ENCODE data around the gene BEST3.
"Not testable (repeated sequence)": the region's sequence is repeated elsewhere in the genome, so short reads cannot be mapped to it uniquely, and the experiment has no call there.

BEST3 gene

DNA sequence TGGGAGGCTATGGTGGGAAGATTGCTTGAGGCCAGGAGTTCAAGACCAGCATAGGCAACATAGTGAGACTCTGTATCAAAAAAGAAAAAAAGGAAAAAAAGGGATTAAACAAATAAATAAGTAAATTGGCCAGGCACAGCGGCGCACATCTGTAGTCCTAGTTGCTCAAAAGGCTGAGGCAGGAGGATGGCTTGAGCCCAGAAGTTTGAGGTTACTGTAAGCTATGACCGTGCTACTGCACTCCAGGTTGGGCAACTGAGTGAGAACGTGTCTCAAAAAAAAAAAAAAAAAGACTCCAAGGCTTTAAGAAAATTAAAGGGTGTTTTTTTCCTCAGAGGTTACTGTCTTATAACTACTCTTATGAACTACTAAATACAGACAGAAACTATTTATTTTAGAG, 11.7 kb downstream of the BEST3 start:
- no peak for DNase-seq

DNA sequence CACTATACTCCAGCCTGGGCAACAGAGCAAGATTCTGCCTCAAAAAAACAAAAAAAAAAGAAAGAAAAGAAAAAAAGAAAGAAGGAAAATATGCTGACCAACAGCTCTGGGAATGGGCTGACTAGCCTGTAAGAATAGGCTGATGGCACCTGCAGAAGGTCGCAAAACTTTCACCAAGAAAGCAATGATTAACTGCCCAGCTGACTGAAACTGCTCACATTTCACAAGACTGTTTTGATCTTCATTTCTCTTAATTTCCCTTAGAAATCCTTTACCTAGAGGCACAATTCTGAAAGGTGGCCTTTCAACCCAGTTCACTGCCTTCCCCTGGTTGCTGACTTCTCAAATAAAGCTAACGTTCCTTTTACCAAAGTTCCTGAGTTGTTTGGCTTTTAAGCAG, 12.4 kb downstream of the BEST3 start:
- DNase-seq: no peak

DNA sequence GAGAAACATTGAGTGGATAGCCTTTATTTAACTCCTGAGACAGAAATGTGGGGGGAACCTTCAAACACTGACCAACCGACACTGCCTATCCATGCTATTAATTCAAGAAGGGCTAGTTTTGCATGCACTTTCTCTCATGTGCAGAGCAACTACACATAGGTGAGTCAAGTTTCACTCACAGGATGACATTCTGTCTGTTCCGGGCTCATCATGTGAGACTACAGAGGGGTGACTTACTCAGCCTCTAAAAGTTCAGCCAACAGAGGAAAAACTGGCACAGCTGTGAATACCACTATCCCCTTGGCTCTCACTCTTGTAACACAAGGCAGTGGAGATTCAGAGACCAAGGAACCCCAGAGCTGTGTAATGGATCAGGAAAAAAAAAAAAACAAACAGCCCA, 13.3 kb downstream of the BEST3 start:
- DNase-seq: no peak

DNA sequence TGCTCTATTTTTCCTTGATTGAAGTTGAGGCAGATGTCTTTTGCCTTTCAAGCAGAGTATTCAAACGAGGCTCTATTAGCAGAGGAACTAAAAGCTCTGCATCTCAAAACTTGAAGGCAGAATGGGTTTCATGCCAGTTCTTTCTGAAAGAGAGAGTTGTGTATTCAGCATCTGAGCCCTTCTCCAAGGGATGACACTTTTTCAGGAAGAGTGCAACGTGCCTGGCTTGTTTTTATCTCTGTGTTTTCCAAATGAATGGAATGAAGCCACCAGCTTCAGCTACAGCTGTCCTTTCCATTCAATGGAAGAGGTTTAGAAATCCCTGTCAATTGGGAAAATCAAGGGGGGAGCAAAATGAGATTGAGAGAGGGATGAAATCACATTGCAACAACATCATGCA, 14.6 kb downstream of the BEST3 start:
- DNase-seq: no peak

DNA sequence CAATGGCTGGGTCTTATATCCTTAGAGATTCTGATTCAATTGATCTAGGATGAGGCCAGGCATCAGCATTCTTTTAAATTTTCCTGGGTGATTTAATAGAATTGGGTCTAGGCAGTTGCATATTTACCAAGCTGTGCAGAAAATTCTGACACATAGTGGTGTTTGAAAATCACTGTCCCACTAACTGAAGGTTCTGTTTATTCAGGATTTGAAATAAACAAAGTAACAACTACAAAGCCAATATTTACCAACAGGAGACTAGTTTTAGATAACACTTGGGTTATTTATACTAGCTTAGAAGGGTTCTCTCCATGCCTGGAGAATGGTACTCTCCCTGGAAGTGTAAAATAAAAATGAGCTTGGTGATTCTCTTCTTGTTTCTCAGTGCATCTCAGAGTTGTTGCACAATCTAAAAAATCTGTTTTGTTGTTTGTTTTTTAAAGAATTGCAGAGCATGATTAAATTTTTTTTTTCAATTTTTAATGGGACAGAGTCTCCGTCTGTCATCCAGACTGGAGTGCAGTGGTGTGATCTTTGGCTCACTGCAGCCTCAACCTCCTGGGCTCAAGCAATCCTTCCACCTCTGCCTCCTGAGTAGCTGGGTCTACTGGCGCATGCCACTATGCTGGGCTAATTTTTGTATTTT, 16.9 kb downstream of the BEST3 start:
- DNase-seq: no peak

DNA sequence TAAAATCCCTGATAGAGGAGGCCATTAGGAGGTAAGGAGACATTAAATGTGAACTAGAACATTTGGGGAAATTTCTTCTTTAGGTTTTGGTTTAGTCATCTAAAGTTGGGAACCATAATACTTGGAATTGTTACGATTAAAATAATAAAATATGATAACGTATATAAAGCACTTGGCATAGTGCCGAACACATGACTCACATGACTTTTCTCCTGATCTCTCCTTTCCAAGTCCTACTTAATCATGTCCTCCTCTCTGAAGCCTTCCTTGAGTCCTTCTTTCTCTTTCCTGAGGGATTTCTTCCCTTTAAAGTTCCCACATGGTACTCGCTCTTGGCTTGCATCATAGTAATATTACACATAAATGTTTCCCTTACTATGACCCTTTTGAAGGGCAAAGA, 20.0 kb downstream of the BEST3 start:
- no peak for DNase-seq

DNA sequence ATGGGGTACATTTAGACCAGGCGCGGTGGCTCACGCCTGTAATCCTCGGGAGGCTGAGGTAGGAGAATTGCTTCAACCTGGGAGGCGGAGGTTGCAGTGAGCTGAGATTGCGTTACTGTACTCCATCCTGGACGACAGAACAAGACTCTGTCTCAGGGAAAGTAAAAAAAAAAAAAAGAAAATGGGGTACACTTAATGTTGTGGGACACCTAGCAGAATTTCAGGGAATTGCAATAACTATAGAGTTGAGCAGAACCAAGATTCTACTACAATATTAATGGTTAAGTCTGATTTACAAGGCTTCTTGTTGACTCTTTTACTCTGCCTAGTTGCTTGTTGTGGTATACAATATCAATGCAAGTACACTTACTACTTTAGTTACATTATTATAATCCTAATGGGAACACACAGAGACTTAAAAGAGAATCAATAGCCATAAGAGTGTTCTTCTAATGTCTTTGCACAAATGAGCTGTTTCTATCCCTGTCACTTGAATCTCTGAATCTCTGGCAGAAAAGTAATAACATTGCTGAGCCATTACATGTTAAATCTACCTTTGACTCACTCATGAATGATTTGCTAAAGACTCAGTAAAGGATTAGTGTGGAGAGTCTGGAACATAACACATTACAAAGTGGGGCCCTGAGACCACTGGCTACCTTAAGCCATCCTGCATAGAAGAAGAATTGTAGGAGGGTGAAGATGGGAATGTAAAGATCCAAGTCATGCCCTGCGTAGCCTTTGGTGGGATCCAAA, 22.7 kb downstream of the BEST3 start:
- DNase-seq: no peak

DNA sequence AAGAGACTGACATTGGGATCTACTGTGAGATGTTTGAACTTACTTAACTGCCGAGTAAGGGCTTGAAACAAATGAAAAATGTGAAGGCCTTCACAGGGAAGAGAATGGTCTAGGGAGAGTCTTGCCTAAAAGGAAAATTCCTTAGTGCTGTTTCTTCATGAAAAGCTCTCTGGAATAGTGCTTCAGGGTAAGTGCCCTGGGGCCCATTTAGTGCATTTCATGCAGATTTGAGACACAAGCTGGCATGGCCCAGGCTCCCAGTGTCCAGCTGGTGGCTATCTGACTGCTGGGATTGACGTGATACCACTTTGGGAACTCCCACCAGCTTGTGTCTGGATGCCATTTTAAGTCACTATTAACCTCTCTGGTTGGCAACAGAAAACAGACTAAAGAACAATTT, 26.9 kb downstream of the BEST3 start:
- no peak for DNase-seq

DNA sequence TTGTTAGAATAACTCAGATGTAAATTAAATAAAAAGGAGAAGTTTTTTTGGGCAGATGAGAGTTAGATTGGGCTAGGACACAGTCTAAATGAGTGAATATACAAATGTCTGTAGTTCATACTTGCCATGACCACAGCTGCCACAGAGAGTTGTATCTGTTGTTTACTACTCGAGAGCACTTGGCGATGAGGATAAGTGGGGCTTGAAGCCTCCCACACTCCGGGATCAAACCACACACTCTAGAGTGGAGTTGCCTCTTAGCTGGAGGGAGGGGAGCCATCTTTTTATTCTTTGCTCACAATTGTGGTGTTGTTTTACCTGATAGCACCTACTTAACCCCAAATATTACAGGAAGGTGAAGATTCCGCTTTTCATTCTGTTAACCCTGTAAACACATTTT, 27.5 kb downstream of the BEST3 start:
- DNase-seq: no peak

DNA sequence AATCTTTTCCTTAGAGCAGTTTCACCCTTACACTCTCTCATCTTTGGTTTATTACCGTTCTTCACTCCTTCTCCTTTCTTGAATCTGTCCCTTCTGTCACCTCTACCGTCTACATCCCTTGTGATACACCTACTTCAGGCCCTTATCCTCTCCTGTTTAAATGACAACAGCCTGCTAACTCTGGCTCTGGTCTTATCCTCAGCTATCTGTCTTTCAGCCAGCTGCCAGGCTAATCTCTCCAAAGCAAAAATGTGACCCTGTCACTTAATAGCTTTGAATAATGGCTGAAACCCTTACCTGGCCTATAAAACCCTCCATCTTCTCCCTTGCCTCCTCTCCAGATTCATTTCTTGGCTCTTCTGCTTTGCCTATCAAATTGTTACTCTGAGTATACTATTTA, 32.3 kb downstream of the BEST3 start:
- DNase-seq: no peak

DNA sequence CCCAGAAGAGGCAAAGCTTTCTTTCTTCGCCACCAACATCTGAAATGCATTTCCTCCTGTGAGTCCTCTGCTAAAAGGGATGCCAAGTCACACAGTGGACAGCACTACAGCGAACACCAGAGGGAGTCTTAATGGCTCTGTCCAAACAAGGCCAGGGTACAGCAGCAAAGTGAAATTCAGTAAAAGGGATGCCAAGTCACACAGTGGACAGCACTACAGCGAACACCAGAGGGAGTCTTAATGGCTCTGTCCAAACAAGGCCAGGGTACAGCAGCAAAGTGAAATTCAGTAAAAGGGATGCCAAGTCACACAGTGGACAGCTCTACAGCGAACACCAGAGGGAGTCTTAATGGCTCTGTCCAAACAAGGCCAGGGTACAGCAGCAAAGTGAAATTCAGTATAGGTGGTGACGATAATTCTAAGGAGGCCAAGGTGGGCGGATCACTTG, 34.1 kb downstream of the BEST3 start:
- DNase-seq: not testable (repeated sequence)

DNA sequence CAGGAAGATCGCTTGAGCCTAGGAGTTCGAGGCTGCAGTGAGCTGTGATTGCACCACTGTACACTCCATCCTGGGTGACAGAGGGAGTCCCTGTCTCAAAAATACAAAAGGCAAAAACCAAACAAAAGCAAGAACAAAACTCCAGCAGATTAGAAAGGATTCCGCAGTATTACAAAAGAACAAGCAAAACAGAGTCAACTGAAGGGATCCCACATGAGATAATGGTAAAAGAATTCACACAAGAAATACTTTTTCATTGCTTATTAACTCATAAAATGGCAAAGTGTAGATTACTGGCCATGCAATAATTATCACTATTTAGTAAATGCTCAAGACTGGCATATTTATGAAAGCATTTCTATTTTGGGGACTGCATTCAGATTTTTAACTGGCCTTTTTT, 35.4 kb downstream of the BEST3 start:
- DNase-seq: no peak

DNA sequence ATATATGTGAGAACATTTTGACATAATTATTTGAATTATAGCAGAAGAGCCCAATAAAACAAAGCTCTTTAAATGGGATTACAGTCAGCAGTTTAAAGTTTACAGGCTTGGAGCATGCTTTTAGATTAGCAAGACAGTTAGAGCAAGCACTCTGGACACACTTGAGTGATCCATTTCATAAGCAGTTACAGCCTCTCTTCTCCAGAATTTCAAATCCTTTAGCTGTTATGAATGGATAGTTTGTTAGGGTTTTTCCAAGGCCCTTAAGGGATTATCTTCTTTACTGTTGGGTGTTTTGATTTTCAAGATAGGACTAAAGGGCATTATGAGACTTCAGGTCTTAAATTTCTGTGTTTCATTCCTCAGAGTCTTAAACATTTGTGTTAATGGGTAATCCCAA, 36.3 kb downstream of the BEST3 start:
- no peak for DNase-seq

DNA sequence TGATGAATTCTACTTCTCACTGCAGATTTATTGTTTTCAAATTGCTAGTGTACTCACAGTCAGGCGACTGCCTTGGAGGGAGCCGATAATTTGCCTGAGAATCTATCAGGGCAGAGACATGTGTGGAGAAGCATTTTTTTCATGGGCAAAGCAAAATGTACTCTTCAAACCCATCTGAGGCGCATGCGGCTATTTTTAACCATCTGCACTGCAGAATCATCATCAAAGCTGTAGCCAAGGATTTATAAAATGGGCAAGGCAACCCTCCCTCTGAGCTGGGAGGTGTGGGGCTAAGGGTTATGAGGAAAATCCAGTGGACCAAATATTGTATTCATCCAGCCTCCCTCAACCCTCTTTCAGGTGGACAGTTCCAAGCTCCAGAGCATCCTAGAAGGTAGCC, 37.7 kb downstream of the BEST3 start:
- DNase-seq: no peak

DNA sequence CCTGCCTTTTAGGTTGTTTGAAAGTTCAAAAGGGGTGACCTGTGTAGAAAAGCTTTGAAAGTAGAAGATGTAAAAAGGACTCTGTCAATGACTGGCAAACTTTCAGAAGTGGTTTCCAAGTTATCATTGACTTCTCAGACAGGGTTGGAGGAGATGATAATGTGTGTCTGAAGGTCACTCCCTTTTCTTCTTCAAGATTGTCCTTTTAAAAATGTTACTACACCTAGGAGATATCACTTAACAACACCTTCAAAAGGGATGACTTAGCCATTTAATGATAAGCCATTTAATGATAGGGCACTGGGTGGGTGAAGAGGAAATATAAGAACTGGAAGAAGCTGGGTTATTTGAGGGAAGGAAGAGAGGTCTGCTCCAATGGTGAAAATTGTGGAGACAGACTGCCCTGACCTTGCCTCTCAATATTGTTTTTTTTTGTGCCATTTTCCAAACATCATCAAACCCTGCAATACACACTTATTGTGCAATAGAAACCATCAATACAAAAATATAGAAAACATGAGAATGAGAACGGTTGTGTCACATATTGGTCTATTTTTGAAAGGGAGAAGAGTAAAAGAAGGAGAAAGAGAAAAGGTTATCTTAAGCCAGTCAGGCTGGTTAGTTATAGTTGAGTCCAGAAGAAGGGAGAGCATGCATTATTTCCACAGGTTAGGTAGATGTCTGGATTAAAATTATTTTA, 38.8 kb downstream of the BEST3 start:
- no peak for DNase-seq

DNA sequence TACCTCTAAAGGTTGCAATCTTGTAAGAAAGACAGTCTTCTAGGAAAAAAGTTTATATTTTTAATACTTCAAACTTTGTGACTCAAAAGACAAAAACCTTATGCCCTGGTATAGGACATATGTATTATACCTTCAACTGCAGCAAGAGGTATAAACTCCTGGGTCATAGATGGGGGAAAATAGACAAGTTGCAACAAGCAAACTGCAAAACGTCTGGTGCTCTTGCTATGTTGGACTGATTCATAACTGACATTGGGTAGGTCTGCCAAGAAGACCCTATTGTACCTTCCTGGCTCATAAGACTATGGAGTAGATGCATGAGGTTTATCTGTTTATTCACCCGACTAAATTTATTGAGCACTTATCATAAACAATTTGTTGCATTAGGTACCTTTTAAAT, 40.9 kb downstream of the BEST3 start:
- DNase-seq: no peak

DNA sequence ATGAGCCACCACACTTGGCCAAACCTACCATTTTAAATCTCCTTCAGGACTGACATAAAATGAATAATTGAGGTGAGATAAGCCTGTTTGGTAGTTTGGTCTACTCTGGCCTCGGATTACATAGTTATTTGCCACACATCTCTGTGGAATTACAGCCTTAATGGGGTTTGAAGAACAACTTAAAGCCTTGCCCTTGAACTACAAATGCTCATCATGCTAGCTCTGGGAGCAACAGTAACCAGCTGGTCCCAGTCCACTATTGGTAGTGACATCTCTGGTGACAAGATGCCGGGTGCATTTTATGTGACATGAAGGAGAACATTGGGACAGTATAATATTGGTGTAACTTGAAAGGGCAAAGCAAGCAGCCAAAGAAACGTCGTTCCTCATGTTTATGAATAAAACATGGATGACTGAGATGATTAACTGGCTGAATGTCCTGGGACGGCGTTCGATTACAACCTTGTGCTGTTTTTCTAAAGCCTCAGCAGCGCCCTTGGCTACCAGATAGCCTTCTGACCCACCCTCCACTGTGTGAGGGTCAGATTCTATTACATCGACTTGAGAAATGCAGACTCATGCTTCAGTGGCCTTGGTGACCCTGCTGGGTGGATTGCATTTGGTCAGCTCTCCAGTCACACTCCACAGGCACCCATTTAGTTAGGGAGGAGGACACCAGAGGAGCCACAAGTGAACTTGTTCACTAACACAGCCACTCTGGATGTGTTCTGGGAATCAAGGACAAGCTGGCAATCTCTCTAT, 41.5 kb downstream of the BEST3 start:
- no peak for DNase-seq

DNA sequence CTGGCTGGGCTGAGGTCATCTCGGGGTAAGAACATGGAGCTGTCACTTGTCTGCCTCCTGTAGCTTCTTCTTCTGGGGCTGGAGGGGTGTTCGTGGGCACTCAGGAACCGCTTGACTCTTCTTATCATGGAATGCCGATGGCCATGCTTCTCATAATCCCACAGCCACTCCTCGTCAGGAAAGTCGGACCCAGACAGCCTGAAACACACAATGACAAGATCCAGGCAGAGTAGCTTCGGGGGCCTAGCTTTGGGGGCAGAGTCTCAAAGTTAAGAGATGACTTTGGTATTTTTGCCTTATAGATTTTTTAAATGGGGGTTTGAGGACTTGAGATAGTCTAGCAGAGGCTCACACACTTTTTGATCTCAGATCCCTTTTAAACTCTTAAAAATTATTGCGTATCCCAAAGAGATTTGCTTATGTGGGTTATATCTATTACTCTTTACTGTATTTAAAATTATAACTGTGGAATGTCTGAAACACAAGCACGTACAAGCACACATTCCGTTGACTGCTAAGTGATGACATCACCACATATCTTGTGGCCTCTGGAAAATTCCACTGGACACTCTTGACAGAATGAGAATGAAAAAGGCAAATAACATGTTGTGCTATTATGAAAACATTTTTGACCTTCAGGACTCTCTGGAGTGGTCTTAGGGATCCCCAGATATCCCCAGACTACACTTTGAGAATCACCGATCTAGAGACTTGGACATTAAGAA, 43.3 kb downstream of the BEST3 start:
- no peak for DNase-seq

DNA sequence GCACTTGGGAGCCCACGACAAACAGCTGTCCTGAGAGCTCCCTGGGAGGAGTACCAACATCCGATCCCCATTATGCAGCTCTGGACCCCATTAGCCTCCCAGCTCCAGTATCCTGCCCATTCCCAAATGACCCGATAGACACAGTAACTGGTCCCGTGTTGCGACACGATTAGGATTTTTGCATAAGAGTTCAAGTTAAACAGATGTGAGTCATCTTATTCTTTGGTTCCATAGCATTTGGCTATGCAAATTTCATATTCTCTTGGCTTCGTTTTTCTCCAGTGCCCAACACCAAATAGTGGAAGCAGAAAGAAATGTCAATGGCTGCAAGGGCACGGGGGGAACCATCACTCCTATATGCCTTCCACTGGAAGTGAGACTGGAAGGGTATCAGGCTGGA, 45.4 kb downstream of the BEST3 start:
- peak; percentile 13 to 67 (median 23) for DNase-seq

DNA sequence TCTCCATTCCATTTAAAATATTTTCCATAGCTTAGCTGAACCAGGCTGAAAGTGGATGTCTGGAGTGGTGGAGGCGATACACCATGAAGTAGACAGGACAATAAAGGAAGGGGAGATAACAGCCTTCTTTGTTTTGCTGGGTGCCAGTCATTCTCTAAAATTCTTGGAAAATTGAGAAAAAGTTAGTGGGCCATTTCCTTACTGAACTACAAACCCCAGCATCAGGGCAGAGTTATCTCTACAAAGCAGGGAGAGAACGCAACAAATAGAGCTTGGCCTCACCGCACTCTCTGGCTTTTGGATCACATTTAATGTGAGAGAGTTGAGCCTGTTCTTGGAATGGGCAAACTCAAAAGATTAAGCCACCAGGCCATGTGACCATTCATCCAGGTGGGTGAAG, 47.2 kb downstream of the BEST3 start:
- no peak for DNase-seq

DNA sequence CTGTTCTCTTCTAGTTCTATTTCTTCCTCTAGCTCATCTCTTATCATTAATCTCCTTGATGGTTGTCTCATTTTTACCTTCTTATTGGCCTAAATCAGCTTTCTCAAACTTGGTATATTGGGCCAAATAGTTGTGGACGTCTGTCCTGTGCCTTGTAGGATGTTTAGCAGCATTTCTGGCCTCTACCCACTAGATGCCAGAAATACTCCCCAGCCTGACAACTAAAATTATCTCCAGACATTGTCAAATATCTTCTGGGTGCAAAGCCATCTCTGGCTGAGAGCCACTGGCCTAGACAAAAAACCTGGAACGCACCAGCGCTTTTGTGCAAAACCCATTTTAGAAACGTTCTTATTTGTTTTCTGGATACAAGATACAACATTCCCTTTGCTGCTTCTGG, 49.6 kb downstream of the BEST3 start:
- DNase-seq: no peak

DNA sequence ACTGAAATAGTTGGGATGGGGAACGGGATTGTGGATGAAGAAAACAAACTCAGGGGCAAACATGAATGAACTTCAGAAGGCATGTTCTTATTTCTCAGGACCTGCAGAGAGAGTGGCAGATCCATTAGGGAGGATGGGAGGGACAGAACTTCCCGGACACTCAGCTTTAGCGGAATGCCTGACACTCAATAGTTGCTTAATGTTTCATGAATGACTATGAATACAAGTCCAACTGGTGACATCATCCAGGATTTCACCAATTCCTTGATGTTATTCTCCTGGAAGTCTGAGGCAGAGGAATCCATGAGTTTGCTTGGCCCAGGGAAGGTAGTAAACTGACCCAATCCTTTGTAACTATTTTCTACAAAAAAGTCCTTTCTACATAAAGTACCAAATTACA, 50.6 kb downstream of the BEST3 start:
- DNase-seq: no peak

DNA sequence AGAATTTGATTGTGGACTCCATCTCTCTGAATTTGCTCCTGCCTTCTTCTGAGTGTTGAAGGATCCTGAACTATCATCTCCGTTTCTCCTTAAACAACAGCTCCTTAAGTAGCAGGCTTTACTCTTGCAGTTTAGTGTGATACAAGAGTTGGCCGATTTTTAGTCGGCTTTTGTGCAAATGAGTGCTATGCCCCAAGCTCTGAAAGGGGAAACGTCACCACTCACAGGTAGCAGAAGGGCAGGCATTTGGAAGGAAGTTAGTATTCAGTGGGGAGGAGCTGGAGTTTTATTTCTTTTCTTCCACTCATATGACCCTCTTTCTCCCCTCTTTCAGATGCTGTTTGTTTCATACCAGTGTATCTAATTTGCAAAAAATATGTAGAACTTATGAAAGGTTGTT, 51.9 kb downstream of the BEST3 start:
- DNase-seq: no peak
